NCI-H524 treated with DMSO at 0.1 percent for 48 hours (cell line): ENCODE results near the gene DMC1.
A peak's percentile ranks its signal among the peaks of the same experiment; 100 is the strongest.
"Not testable (repeated sequence)": the region's sequence is repeated elsewhere in the genome, so short reads cannot be mapped to it uniquely, and the experiment has no call there.

Experiments
- DNase-seq: peaks from one replicate; lab custom pipeline; 2025; lab: John Stamatoyannopoulos, UW

DMC1 gene

GRCh38 chr22:38569972-38570778 lies at the start of gene DMC1:
Gene DMC1 (minus strand): TSS chr22:38570183. CDS start chr22:38568256, 1,927 bp downstream.
- DNase-seq = peak; percentile 49

GRCh38 chr22:38618682-38619081 lies 48.7 kb upstream of the DMC1 start:
- no peak for DNase-seq

- DNase-seq = no peak
Observed at GRCh38 chr22:38618258-38618657, 48.3 kb upstream of the DMC1 start.

GRCh38 chr22:38615064-38615405 lies 45.1 kb upstream of the DMC1 start:
- not testable (repeated sequence) for DNase-seq

- DNase-seq = no peak
Observed at GRCh38 chr22:38614332-38615063, 44.5 kb upstream of the DMC1 start.

- DNase-seq = no peak
Observed at GRCh38 chr22:38613588-38613987, 43.6 kb upstream of the DMC1 start.

- no peak for DNase-seq
Observed at GRCh38 chr22:38612217-38613006, 42.4 kb upstream of the DMC1 start.

GRCh38 chr22:38611559-38611958 lies 41.6 kb upstream of the DMC1 start:
- DNase-seq = no peak

GRCh38 chr22:38610234-38610633 lies 40.3 kb upstream of the DMC1 start:
- no peak for DNase-seq

GRCh38 chr22:38608992-38609750 lies 39.2 kb upstream of the DMC1 start:
- DNase-seq = no peak

GRCh38 chr22:38607680-38608079 lies 37.7 kb upstream of the DMC1 start:
- DNase-seq = no peak

GRCh38 chr22:38602166-38602565 lies 32.2 kb upstream of the DMC1 start:
- DNase-seq = no peak

GRCh38 chr22:38601221-38601764 lies 31.3 kb upstream of the DMC1 start:
- no peak for DNase-seq

GRCh38 chr22:38599466-38599865 lies 29.5 kb upstream of the DMC1 start:
- DNase-seq = no peak

GRCh38 chr22:38582923-38583322 lies 12.9 kb upstream of the DMC1 start:
- not testable (repeated sequence) for DNase-seq

GRCh38 chr22:38578505-38578904 lies 8.5 kb upstream of the DMC1 start:
- DNase-seq = no peak

GRCh38 chr22:38572065-38572464 lies 2.1 kb upstream of the DMC1 start:
- no peak for DNase-seq

GRCh38 chr22:38570779-38571364 lies 889 bp upstream of the DMC1 start:
- DNase-seq = no peak

- no peak for DNase-seq
Observed at GRCh38 chr22:38569181-38569971, 607 bp downstream of the DMC1 start.

- DNase-seq = no peak
Observed at GRCh38 chr22:38567531-38568285, 2.3 kb downstream of the DMC1 start.
